IMR-90 (cell line): ENCODE measurements around the gene HACL1. TPM values are rescaled to one million over a fixed set of nuclear protein-coding genes. Genes with fewer than 3 reads are reported as not detected.
A peak's percentile ranks its signal among the peaks of the same experiment; 100 is the strongest.

Experiments
- ATAC-seq: fragments of 200-7000 bp; cut with Tn5 transposase; 2 replicates; pipeline ENCODE4 v1.9.1; 2020; ENCODE audit warnings: low read depth, mild to moderate bottlenecking, moderate library complexity
- BruUV-seq: library from RNA; stranded (reverse); fragments of 400-500 nt; replicated peaks from 2 replicates; lab custom pipeline; 2021; lab: Mats Ljungman, UMichigan
- CTCF ChIA-PET: fragments of 300-600 bp; formaldehyde crosslinking; extraction: SDS; loops from one replicate; lab custom pipeline; 2021; ENCODE audit warnings: antibody characterized with exemption; lab: Yijun Ruan, JAX
- POLR2A ChIA-PET: fragments of 300-600 bp; sonication (Branson Sonifier 250); formaldehyde crosslinking; loops from one replicate; lab custom pipeline; 2022; ENCODE audit warnings: antibody characterized with exemption; ENCODE audit not compliant: unreplicated experiment; lab: Charles Lee
- DNase-seq: peaks from one replicate; pipeline ENCODE4 v3.0.0; 2013
- H2AFZ ChIP-seq: replicated peaks from 2 replicates; pipeline ENCODE3; 2013; ENCODE audit warnings: low read length, mild to moderate bottlenecking; ENCODE audit not compliant: poor library complexity
- H2AK5ac ChIP-seq: 2 replicates; pipeline ENCODE4 v1.6.1; 2013; ENCODE audit warnings: low read depth, low read length, inconsistent platforms
- H2AK9ac ChIP-seq: replicated peaks from 2 replicates; pipeline ENCODE3; 2013; ENCODE audit warnings: mild to moderate bottlenecking, low read depth, low read length, moderate library complexity; ENCODE audit not compliant: poor library complexity
- H2BK120ac ChIP-seq: 2 replicates; pipeline ENCODE4 v1.6.1; 2013; ENCODE audit warnings: low read depth, low read length, inconsistent platforms
- H2BK15ac ChIP-seq: 3 replicates; pipeline ENCODE4 v1.6.1; 2013; ENCODE audit warnings: low read depth, low read length, inconsistent platforms
- H2BK20ac ChIP-seq: 2 replicates; pipeline ENCODE4 v1.6.1; 2013; ENCODE audit warnings: low read depth, mild to moderate bottlenecking, inconsistent platforms, low read length, moderate library complexity
- H2BK5ac ChIP-seq: 2 replicates; pipeline ENCODE4 v1.6.1; 2013; ENCODE audit warnings: mild to moderate bottlenecking, low read depth, low read length, inconsistent platforms; ENCODE audit not compliant: poor library complexity, severe bottlenecking
- H3K14ac ChIP-seq: replicated peaks from 2 replicates; pipeline ENCODE4 v1.6.1; 2013; ENCODE audit warnings: low read depth, low read length, inconsistent platforms
- H3K18ac ChIP-seq: 2 replicates; pipeline ENCODE4 v1.6.1; 2013; ENCODE audit warnings: low read depth, low read length, control low read depth
- H3K23ac ChIP-seq: 2 replicates; pipeline ENCODE4 v1.6.1; 2013; ENCODE audit warnings: low read depth, low read length, inconsistent platforms
- H3K27ac ChIP-seq: 2 replicates; pipeline ENCODE4 v1.5.1; 2013; ENCODE audit warnings: mild to moderate bottlenecking, control low read depth, low read length; ENCODE audit not compliant: insufficient read depth
- H3K27me3 ChIP-seq: 2 replicates; pipeline ENCODE4 v1.6.1; 2013; ENCODE audit warnings: low read length; ENCODE audit not compliant: control insufficient read depth, insufficient read depth
- H3K36me3 ChIP-seq: 2 replicates; pipeline ENCODE4 v1.6.1; 2013; ENCODE audit warnings: low read length, mixed read lengths; ENCODE audit not compliant: control insufficient read depth, insufficient read depth
- H3K4ac ChIP-seq: 2 replicates; pipeline ENCODE4 v1.6.1; 2013; ENCODE audit warnings: low read depth, low read length, inconsistent platforms
- H3K4me1 ChIP-seq: 2 replicates; pipeline ENCODE4 v1.6.1; 2013; ENCODE audit warnings: low read length, mixed read lengths; ENCODE audit not compliant: control insufficient read depth, insufficient read depth
- H3K4me2 ChIP-seq: 2 replicates; pipeline ENCODE4 v1.6.1; 2013; ENCODE audit warnings: low read depth, mild to moderate bottlenecking, control low read depth, low read length, moderate library complexity
- H3K4me3 ChIP-seq: 2 replicates; pipeline ENCODE4 v1.5.1; 2013; ENCODE audit warnings: low read depth, mild to moderate bottlenecking, control low read depth, low read length, moderate library complexity; ENCODE audit not compliant: insufficient read depth
- H3K56ac ChIP-seq: 2 replicates; pipeline ENCODE4 v1.6.1; 2013; ENCODE audit warnings: low read length, inconsistent platforms; ENCODE audit not compliant: insufficient read depth; ENCODE audit errors: extremely low read depth
- H3K79me1 ChIP-seq, 2 experiments: 2 replicates each; pipeline ENCODE4 v1.6.1; 2013; ENCODE audit warnings: low read length in 2 of 2, inconsistent platforms in 1 of 2, low read depth in 1 of 2
- H3K9ac ChIP-seq: 2 replicates; pipeline ENCODE4 v1.6.1; 2013; ENCODE audit warnings: low read depth, low read length, control low read depth
- H3K9me1 ChIP-seq: 2 replicates; pipeline ENCODE4 v1.6.1; 2013; ENCODE audit warnings: low read length, inconsistent platforms; ENCODE audit not compliant: insufficient read depth
- H3K9me3 ChIP-seq: 2 replicates; pipeline ENCODE4 v1.6.1; 2013; ENCODE audit warnings: low read length; ENCODE audit not compliant: control insufficient read depth, insufficient read depth
- H4K20me1 ChIP-seq: 2 replicates; pipeline ENCODE4 v1.6.1; 2013; ENCODE audit warnings: low read length, inconsistent platforms; ENCODE audit not compliant: insufficient read depth
- H4K5ac ChIP-seq: 2 replicates; pipeline ENCODE4 v1.6.1; 2013; ENCODE audit warnings: mild to moderate bottlenecking, low read depth, low read length, control low read depth
- H4K8ac ChIP-seq, 2 experiments: 2 replicates each; pipeline ENCODE4 v1.6.1; 2013; ENCODE audit warnings: low read depth in 2 of 2, low read length in 2 of 2, control low read depth in 1 of 2, inconsistent platforms in 1 of 2
- H4K91ac ChIP-seq: 2 replicates; pipeline ENCODE4 v1.6.1; 2013; ENCODE audit warnings: low read depth, low read length, inconsistent platforms; ENCODE audit not compliant: insufficient read depth
- BHLHE40 ChIP-seq: fragments of 150-350 bp; IDR thresholded peaks from 2 replicates; pipeline ENCODE4 v1.6.1; 2016; ENCODE audit warnings: mild to moderate bottlenecking, low read depth, low read length
- CEBPB ChIP-seq: IDR thresholded peaks from 2 replicates; pipeline ENCODE4 v1.6.1; 2012; ENCODE audit warnings: low read depth, low read length, improper control_type of control experiment
- CHD1 ChIP-seq: IDR thresholded peaks from 2 replicates; pipeline ENCODE4 v1.6.1; 2012; ENCODE audit warnings: low read depth, low read length, improper control_type of control experiment
- ELK1 ChIP-seq: fragments of 150-350 bp; IDR thresholded peaks from 2 replicates; pipeline ENCODE4 v1.6.1; 2016; ENCODE audit warnings: low read depth, mild to moderate bottlenecking, low read length, moderate library complexity, borderline replicate concordance
- FOS ChIP-seq: fragments of 150-350 bp; IDR thresholded peaks from 2 replicates; pipeline ENCODE4 v1.6.1; 2016; ENCODE audit warnings: low read depth, low read length
- MAFK ChIP-seq: IDR thresholded peaks from 2 replicates; pipeline ENCODE4 v1.6.1; 2012; ENCODE audit warnings: low read depth, low read length, improper control_type of control experiment
- MXI1 ChIP-seq: IDR thresholded peaks from 2 replicates; pipeline ENCODE4 v1.6.1; 2012; ENCODE audit warnings: low read depth, mild to moderate bottlenecking, low read length, moderate library complexity, borderline replicate concordance
- NFE2L2 ChIP-seq: fragments of 150-350 bp; IDR thresholded peaks from 2 replicates; pipeline ENCODE4 v1.6.1; 2016; ENCODE audit warnings: low read depth, mild to moderate bottlenecking, low read length
- POLR2A ChIP-seq: IDR thresholded peaks from 2 replicates; pipeline ENCODE4 v1.6.1; 2012; ENCODE audit warnings: mild to moderate bottlenecking, low read depth, low read length
- RCOR1 ChIP-seq: IDR thresholded peaks from 2 replicates; pipeline ENCODE4 v1.6.1; 2012; ENCODE audit warnings: mild to moderate bottlenecking, low read length, improper control_type of control experiment; ENCODE audit not compliant: insufficient replicate concordance
- RFX5 ChIP-seq: IDR thresholded peaks from 2 replicates; pipeline ENCODE4 v1.8.0; 2012; ENCODE audit warnings: low read depth, mild to moderate bottlenecking, low read length, moderate library complexity
- SMC3 ChIP-seq: fragments of 150-350 bp; IDR thresholded peaks from 2 replicates; pipeline ENCODE4 v1.6.1; 2016; ENCODE audit warnings: low read depth, mild to moderate bottlenecking, antibody characterized with exemption, low read length, moderate library complexity
- WGBS, 2 experiments: methylation state at CpG; one replicate each; pipeline versions ENCODE4 v1.1.5 to v1.1.7; 2013; ENCODE audit warnings: missing lambda C conversion rate in 2 of 2; ENCODE audit not compliant: insufficient read length in 1 of 2; ENCODE audit errors: extremely low coverage in 2 of 2; 5-methylcytosine and 5-hydroxymethylcytosine counted together
- dilution Hi-C: fragments of 300-500 bp; cut with HindIII; formaldehyde crosslinking; loops from one replicate; pipeline ENCODE4 v1.14.3; 2018; ENCODE audit warnings: low sequenced_read_pairs; ENCODE audit not compliant: unreplicated experiment
- in situ Hi-C: fragments of 300-500 bp; cut with MboI; formaldehyde crosslinking; loops from 3 replicates; pipeline ENCODE4 v1.14.3; 2019; ENCODE audit warnings: low sequenced_read_pairs, inconsistent platforms, mixed read lengths
- intact Hi-C: fragments of 100-400 bp; cut with micrococcal nuclease; formaldehyde crosslinking; loops from 2 replicates; pipeline ENCODE4 v1.10.0; 2022
- polyA plus RNA-seq, 3 experiments: library from polyadenylated mRNA; depleted of rRNA; stranded (reverse); fragments of >200 nt; gene quantifications; 2 replicates each; pipeline ENCODE4 v1.2.3, GENCODE V29; 2012; ENCODE audit warnings: low replicate concordance in 1 of 3
- total RNA-seq: library from RNA; depleted of rRNA; stranded (reverse); fragments of >200 nt; gene quantifications from 2 replicates; pipeline ENCODE4 v1.2.3, GENCODE V29; 2012
- TF ChIP-seq, protein P1 (sequence below): fragments of 150-350 bp; IDR thresholded peaks from 2 replicates; pipeline ENCODE4 v1.6.1; 2017; ENCODE audit warnings: mild to moderate bottlenecking, antibody characterized with exemption, low read length, low read depth
- TF ChIP-seq, protein P2 (sequence below): conservative IDR thresholded peaks from 2 replicates; pipeline ENCODE4 v1.5.1; 2012; ENCODE audit warnings: mild to moderate bottlenecking, low read depth, low read length, improper control_type of control experiment

The HACL1 gene
- total and polyA plus RNA-seq, 2 of the 4 experiments (the other 2 are of a cell fraction), result 9.9 to 28.1 TPM

- TF ChIP-seq, protein P1, sequence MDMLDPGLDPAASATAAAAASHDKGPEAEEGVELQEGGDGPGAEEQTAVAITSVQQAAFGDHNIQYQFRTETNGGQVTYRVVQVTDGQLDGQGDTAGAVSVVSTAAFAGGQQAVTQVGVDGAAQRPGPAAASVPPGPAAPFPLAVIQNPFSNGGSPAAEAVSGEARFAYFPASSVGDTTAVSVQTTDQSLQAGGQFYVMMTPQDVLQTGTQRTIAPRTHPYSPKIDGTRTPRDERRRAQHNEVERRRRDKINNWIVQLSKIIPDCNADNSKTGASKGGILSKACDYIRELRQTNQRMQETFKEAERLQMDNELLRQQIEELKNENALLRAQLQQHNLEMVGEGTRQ, result no peak
- TF ChIP-seq CEBPB, result no peak
- no peak for TF ChIP-seq POLR2A
- TF ChIP-seq, protein P2, sequence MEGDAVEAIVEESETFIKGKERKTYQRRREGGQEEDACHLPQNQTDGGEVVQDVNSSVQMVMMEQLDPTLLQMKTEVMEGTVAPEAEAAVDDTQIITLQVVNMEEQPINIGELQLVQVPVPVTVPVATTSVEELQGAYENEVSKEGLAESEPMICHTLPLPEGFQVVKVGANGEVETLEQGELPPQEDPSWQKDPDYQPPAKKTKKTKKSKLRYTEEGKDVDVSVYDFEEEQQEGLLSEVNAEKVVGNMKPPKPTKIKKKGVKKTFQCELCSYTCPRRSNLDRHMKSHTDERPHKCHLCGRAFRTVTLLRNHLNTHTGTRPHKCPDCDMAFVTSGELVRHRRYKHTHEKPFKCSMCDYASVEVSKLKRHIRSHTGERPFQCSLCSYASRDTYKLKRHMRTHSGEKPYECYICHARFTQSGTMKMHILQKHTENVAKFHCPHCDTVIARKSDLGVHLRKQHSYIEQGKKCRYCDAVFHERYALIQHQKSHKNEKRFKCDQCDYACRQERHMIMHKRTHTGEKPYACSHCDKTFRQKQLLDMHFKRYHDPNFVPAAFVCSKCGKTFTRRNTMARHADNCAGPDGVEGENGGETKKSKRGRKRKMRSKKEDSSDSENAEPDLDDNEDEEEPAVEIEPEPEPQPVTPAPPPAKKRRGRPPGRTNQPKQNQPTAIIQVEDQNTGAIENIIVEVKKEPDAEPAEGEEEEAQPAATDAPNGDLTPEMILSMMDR, result no peak
- no peak for TF ChIP-seq NFE2L2
- TF ChIP-seq RCOR1, result no peak
- no peak for TF ChIP-seq SMC3
- TF ChIP-seq RFX5, result no peak
- TF ChIP-seq MAFK, result no peak
- no peak for TF ChIP-seq FOS
- TF ChIP-seq MXI1, result no peak
- no peak for TF ChIP-seq CHD1
- TF ChIP-seq BHLHE40, result no peak
- TF ChIP-seq ELK1, result no peak
- no peaks in the 10 kb centered on the region for H4K20me1 ChIP-seq
- peaks cover 2% of the 10 kb centered on the region for H3K27me3 ChIP-seq
- H2AK9ac ChIP-seq, result peak overlapping the region; percentile 52
- DNase-seq (peak; percentile 10), ATAC-seq (no peak)
- no peak overlapping the region for H4K8ac ChIP-seq
- ChIA-PET POLR2A (no interaction called here), CTCF (no interaction called here)
- H3K27ac ChIP-seq, result no peak overlapping the region
- no peak overlapping the region for H4K5ac ChIP-seq
- H3K36me3 ChIP-seq, result no peaks in the 10 kb centered on the region
- no peak overlapping the region for H2BK5ac ChIP-seq
- no peak overlapping the region for H3K18ac ChIP-seq
- peak overlapping the region; percentile 58 for H2AFZ ChIP-seq
- no peaks in the 10 kb centered on the region for H3K79me1 ChIP-seq
- no peak overlapping the region for H2AK5ac ChIP-seq
- H2BK120ac ChIP-seq, result no peak overlapping the region
- H2BK20ac ChIP-seq, result no peak overlapping the region
- no peaks in the 10 kb centered on the region for H3K9me3 ChIP-seq
- no peak overlapping the region for H4K91ac ChIP-seq
- no peak overlapping the region for H3K4ac ChIP-seq
- H3K56ac ChIP-seq, result no peak overlapping the region
- BruUV-seq, result no TSS peak
- 0 out of 2 replicates have a peak, but pooled peaks cover 3% of the 10 kb centered on the region for H3K9me1 ChIP-seq
- dilution Hi-C loops (no loop called here), intact Hi-C loops (no loop called here), in situ Hi-C loops (no loop called here)
- H3K4me1 ChIP-seq, result no peaks in the 10 kb centered on the region
- no peak overlapping the region for H3K4me2 ChIP-seq
- H3K4me3 ChIP-seq, result no peak overlapping the region
- no peak overlapping the region for H3K9ac ChIP-seq
- H2BK15ac ChIP-seq, result no peak overlapping the region
- H3K23ac ChIP-seq, result no peak overlapping the region
- no peak overlapping the region for H3K14ac ChIP-seq
- no CpG with 5 or more reads among the region's 4 CpGs for whole genome bisulfite sequencing, 2 experiments
These were observed 86.6 kb downstream of the HACL1 start for GRCh38 chr3:15514663-15515340.
